Ascending aorta (tissue), 2 donors: ENCODE measurements around the gene LRRC41. TPM values are rescaled to one million over a fixed set of nuclear protein-coding genes. Genes with fewer than 3 reads are reported as not detected.

Experiments
- DNase-seq, 2 donors: peaks; one replicate each; pipeline ENCODE4 v3.0.0-alpha.2; 2019; ENCODE audit warnings: low spot score in 2 of 2
- H3K27ac ChIP-seq, 2 donors: fragments of 200-600 bp; sonication (generic); one replicate each; pipeline ENCODE4 v1.5.1; 2016 to 2017; ENCODE audit warnings: mild to moderate bottlenecking in 1 of 2
- H3K27me3 ChIP-seq: fragments of 200-600 bp; sonication (generic); one replicate; pipeline ENCODE4 v1.5.1; 2017
- H3K36me3 ChIP-seq, 2 donors: fragments of 200-600 bp; sonication (generic); one replicate each; pipeline ENCODE4 v1.5.1; 2016
- H3K4me1 ChIP-seq, 2 donors: fragments of 200-600 bp; sonication (generic); one replicate each; pipeline ENCODE4 v1.5.1; 2016 to 2017; ENCODE audit warnings: mild to moderate bottlenecking in 1 of 2
- H3K4me3 ChIP-seq, 2 donors: fragments of 200-600 bp; sonication (generic); one replicate each; pipeline ENCODE4 v1.5.1; 2016 to 2017; ENCODE audit warnings: mild to moderate bottlenecking in 1 of 2
- H3K9me3 ChIP-seq, 2 donors: fragments of 200-600 bp; sonication (generic); one replicate each; pipeline ENCODE4 v1.5.1; 2016
- intact Hi-C: fragments of 100-400 bp; cut with DNase I; formaldehyde crosslinking; loops from one replicate; pipeline ENCODE4 v1.15.1; 2023
- total RNA-seq: library from RNA; depleted of rRNA; stranded (reverse); fragments of >200 nt; gene quantifications from one replicate; pipeline ENCODE4 v1.1.0, GENCODE V29; 2016
- TF ChIP-seq, protein P1 (sequence below), 3 experiments: fragments of 200-600 bp in 2 of 3; fragments of 450-650 bp in 1 of 3; sonication (generic) in 2 of 3; IDR thresholded peaks; one replicate each; pipeline ENCODE4 v1.5.1; 2016 to 2019; ENCODE audit warnings: antibody characterized with exemption in 3 of 3, mild to moderate bottlenecking in 1 of 3, moderate library complexity in 1 of 3

Gene LRRC41
- total RNA-seq, 1 donor from 2014 or later: 102 TPM

- intact Hi-C loops: loop anchor here (5.0 to 10.0 kb wide), 3 partner anchors 313 to 614 kb away; partner anchors contain the start of genes ATPAF1, GPBP1L1, MOB3C and TMEM69
Measured at GRCh38 chr1:46301406-46301807, 2.0 kb downstream of the LRRC41 start.

GRCh38 chr1:46300673-46301405 lies 2.6 kb downstream of the LRRC41 start:
- H3K4me1 ChIP-seq: peaks cover 15 to 35% of the 10 kb centered on the region in 2 donors
- peak overlapping the region; percentile 81 to 84 for H3K4me3 ChIP-seq
- intact Hi-C loops: loop anchor here (5.0 to 10.0 kb wide), 3 partner anchors 314 to 614 kb away; partner anchors contain the start of genes ATPAF1, GPBP1L1, MOB3C and TMEM69
- H3K27ac ChIP-seq: peak overlapping the region; percentile 98 to 99
- peaks cover 21 to 23% of the 10 kb centered on the region in 2 donors for H3K36me3 ChIP-seq
- H3K9me3 ChIP-seq: no peaks in the 10 kb centered on the region
- H3K27me3 ChIP-seq: no peaks in the 10 kb centered on the region
- TF ChIP-seq, protein P1, sequence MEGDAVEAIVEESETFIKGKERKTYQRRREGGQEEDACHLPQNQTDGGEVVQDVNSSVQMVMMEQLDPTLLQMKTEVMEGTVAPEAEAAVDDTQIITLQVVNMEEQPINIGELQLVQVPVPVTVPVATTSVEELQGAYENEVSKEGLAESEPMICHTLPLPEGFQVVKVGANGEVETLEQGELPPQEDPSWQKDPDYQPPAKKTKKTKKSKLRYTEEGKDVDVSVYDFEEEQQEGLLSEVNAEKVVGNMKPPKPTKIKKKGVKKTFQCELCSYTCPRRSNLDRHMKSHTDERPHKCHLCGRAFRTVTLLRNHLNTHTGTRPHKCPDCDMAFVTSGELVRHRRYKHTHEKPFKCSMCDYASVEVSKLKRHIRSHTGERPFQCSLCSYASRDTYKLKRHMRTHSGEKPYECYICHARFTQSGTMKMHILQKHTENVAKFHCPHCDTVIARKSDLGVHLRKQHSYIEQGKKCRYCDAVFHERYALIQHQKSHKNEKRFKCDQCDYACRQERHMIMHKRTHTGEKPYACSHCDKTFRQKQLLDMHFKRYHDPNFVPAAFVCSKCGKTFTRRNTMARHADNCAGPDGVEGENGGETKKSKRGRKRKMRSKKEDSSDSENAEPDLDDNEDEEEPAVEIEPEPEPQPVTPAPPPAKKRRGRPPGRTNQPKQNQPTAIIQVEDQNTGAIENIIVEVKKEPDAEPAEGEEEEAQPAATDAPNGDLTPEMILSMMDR (IDR thresholded peaks at IDR 0.05): no peak
- no peak for DNase-seq

More at GRCh38 chr1:46301406-46301807, 2.0 kb downstream of the LRRC41 start:
- H3K4me1 ChIP-seq: peaks cover 15 to 35% of the 10 kb centered on the region in 2 donors
- DNase-seq: peak in 1 of 2 donors; percentile 62
- H3K36me3 ChIP-seq: peaks cover 15 to 17% of the 10 kb centered on the region in 2 donors
- TF ChIP-seq, protein P1 (IDR thresholded peaks at IDR 0.05): no peak
- peak overlapping the region; percentile 81 to 84 for H3K4me3 ChIP-seq
- peak overlapping the region; percentile 98 to 99 for H3K27ac ChIP-seq
- H3K9me3 ChIP-seq: no peaks in the 10 kb centered on the region
- no peaks in the 10 kb centered on the region for H3K27me3 ChIP-seq

DNA sequence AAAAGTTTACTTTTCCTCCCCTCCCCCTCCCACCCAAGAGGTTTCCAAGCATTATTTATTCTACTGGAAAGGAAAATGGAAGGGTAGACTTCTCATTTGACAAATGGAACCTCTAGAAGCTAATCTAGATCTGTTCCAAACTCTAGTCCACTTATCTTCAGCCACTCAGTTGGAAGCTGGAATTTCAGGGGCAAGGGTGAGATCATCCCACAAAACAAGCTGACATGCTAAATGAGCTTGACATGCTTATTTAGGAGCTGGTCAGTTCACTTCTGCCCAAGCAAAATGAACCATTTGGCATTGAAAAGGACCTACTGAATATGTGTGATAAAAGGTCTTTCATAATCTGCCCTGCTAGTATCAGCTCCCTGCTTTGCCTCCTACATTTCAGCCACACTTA lies 5.0 kb downstream of the LRRC41 start:
- DNase-seq: no peak
- Histone ChIP-seq H3K36me3 (peaks cover 40 to 41% of the 10 kb centered on the region in 2 donors), H3K27me3 (no peaks in the 10 kb centered on the region), H3K27ac (peak overlapping the region in 1 of 2 donors; percentile 99), H3K9me3 (no peaks in the 10 kb centered on the region), H3K4me3 (no peak overlapping the region), H3K4me1 (peaks cover 7 to 25% of the 10 kb centered on the region in 2 donors)
- TF ChIP-seq, protein P1 (IDR thresholded peaks at IDR 0.05): no peak
- intact Hi-C loops: no loop called here

GRCh38 chr1:46295306-46295705 lies 8.1 kb downstream of the LRRC41 start:
- intact Hi-C loops: no loop called here
- Histone ChIP-seq H3K9me3 (no peaks in the 10 kb centered on the region), H3K27me3 (no peaks in the 10 kb centered on the region), H3K36me3 (peaks cover 44 to 48% of the 10 kb centered on the region in 2 donors), H3K27ac (no peak overlapping the region), H3K4me1 (peaks cover 0 to 12% of the 10 kb centered on the region in 2 donors), H3K4me3 (no peak overlapping the region)
- TF ChIP-seq, protein P1 (IDR thresholded peaks at IDR 0.05): no peak
- DNase-seq: no peak

- no peaks in the 10 kb centered on the region for H3K9me3 ChIP-seq
- no peak overlapping the region for H3K4me3 ChIP-seq
- H3K27ac ChIP-seq: no peak overlapping the region
- no peaks in the 10 kb centered on the region for H3K27me3 ChIP-seq
- intact Hi-C loops: no loop called here
- TF ChIP-seq, protein P1 (IDR thresholded peaks at IDR 0.05): no peak
- no peak for DNase-seq
- no peaks in the 10 kb centered on the region for H3K4me1 ChIP-seq
- peaks cover 44 to 55% of the 10 kb centered on the region in 2 donors for H3K36me3 ChIP-seq
Measured at GRCh38 chr1:46289976-46290375, 13.4 kb downstream of the LRRC41 start.
